C4-2B (cell line): ENCODE data around the gene PPARG.

Experiments used
- CTCF ChIP-seq: fragments of 450-650 bp; conservative IDR thresholded peaks from 2 replicates; pipeline ENCODE4 v1.5.1; 2017; ENCODE audit warnings: mild to moderate bottlenecking
- ZFX ChIP-seq: fragments of 450-650 bp; IDR thresholded peaks from 2 replicates; pipeline ENCODE4 v1.6.1; 2017

DNA sequence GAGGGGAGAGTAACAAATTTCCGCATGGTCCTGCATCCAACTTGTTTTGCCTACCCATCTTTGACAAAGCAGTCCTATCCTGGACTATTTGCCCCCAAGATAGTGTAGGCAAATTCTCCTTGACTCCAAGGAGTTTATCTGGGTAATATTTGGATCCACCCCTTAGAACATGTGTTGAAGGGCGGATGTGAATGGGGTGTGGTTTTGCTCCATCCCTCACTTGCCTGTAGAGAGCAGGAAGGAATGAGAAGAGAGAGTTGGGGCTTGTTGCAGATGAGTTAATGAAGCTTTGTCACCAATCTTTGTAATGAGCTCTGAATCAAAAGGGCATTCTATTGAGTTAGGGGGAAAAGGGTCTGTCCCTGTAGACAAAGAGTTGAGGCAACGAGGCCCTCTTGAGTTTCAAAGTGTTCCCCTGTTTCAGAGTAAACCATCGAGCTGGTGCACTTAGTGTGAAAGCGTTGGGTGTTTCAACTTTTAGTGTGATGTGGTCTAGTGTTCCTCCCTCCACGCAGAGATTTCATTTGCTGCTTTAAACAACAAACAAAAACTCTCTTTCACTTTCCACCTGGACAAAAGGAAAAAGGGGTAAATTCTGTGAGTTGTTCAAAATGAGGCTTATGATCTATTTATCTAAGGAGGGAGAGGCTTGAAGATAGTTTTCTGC, 42.2 kb upstream of the PPARG start:
- no peak for TF ChIP-seq CTCF
- no peak for TF ChIP-seq ZFX
